ENCODE results near the gene ZNF573.
A peak's percentile ranks its signal among the peaks of the same experiment; 100 is the strongest.
"Not testable (repeated sequence)": the region's sequence is repeated elsewhere in the genome, so short reads cannot be mapped to it uniquely, and the experiment has no call there.

The ZNF573 gene

GRCh38 chr19:37779127-37780005, at the start of gene ZNF573:
Gene ZNF573 (minus strand): TSS chr19:37779586. CDS start chr19:37773729, 5,857 bp downstream.
- peak; percentile 66 for DNase-seq

GRCh38 chr19:37817180-37817981, 38.0 kb upstream of the ZNF573 start:
- no peak for DNase-seq

GRCh38 chr19:37815611-37816010, 36.2 kb upstream of the ZNF573 start:
- not testable (repeated sequence) for DNase-seq

- no peak for DNase-seq
Measured at GRCh38 chr19:37813340-37813739, 34.0 kb upstream of the ZNF573 start.

- no peak for DNase-seq
Measured at GRCh38 chr19:37809366-37809765, 30.0 kb upstream of the ZNF573 start.

- DNase-seq = no peak
Measured at GRCh38 chr19:37803249-37803840, 24.0 kb upstream of the ZNF573 start.

- DNase-seq = no peak
Measured at GRCh38 chr19:37790244-37790925, 11.0 kb upstream of the ZNF573 start.

GRCh38 chr19:37778613-37779126, 716 bp downstream of the ZNF573 start:
- DNase-seq = no peak

GRCh38 chr19:37770985-37771384, 8.4 kb downstream of the ZNF573 start:
- DNase-seq = no peak

- no peak for DNase-seq
Measured at GRCh38 chr19:37763488-37763887, 15.9 kb downstream of the ZNF573 start.

GRCh38 chr19:37757683-37758082, 21.7 kb downstream of the ZNF573 start:
- DNase-seq = not testable (repeated sequence)

GRCh38 chr19:37738371-37738770, 41.0 kb downstream of the ZNF573 start:
- DNase-seq = no peak

GRCh38 chr19:37725181-37725580, 54.2 kb downstream of the ZNF573 start:
- DNase-seq = no peak

GRCh38 chr19:37719927-37720265, 59.5 kb downstream of the ZNF573 start:
- no peak for DNase-seq

GRCh38 chr19:37719111-37719926, 60.1 kb downstream of the ZNF573 start, which contains the start of gene ZNF607:
Gene ZNF607 (minus strand): TSS chr19:37719761. CDS start chr19:37711618, 8,143 bp downstream.
- peak; percentile 66 for DNase-seq

- DNase-seq = no peak
Measured at GRCh38 chr19:37718304-37718703, 61.1 kb downstream of the ZNF573 start.

- no peak for DNase-seq
Measured at GRCh38 chr19:37716140-37716539, 63.2 kb downstream of the ZNF573 start.

- no peak for DNase-seq
Measured at GRCh38 chr19:37706052-37706605, 73.3 kb downstream of the ZNF573 start.

GRCh38 chr19:37699057-37699456, 80.3 kb downstream of the ZNF573 start:
- no peak for DNase-seq

GRCh38 chr19:37698216-37698615, 81.2 kb downstream of the ZNF573 start:
- no peak for DNase-seq

GRCh38 chr19:37695144-37695899, 84.1 kb downstream of the ZNF573 start:
- DNase-seq = no peak

Measured in activated effector memory CD4-positive, alpha-beta T cell treated with Interleukin-2 at 50 U/mL for 16 hours (primary cell).